ENCODE measurements around the gene FZR1. TPM values are rescaled to one million over a fixed set of nuclear protein-coding genes. Genes with fewer than 3 reads are reported as not detected.

Gene FZR1
- polyA plus RNA-seq, 3 donors: 40.2 to 48.1 (median 47.1) TPM

- no peak for DNase-seq (ENCODE audit: low read depth in 3 of 3, low spot score in 2 of 3)
These were observed 79.4 kb downstream of the FZR1 start, which contains the start of gene GIPC3 for GRCh38 chr19:3585301-3586126. TSS of gene GIPC3 (plus strand) at chr19:3585478. CDS start at chr19:3585598, 120 bp downstream.

GRCh38 chr19:3586127-3586626 is 80.1 kb downstream of the FZR1 start:
- no peak for DNase-seq (ENCODE audit: low read depth in 3 of 3, low spot score in 2 of 3)

- DNase-seq (ENCODE audit: low read depth in 3 of 3, low spot score in 2 of 3): no peak
These were observed 80.7 kb downstream of the FZR1 start for GRCh38 chr19:3586707-3587346.

Other genes starting within 250 kb of the FZR1 start
- 10 to 100 TPM; 16.2 to 20.4 (median 19.4) TPM for gene NFIC, start 139.7 kb upstream of the FZR1 start, polyA plus RNA-seq (ENCODE audit: insufficient read length in 3 of 3)
- gene SMIM24, start 25.8 kb upstream of the FZR1 start, polyA plus RNA-seq (ENCODE audit: insufficient read length in 3 of 3): 100 to 1,000 TPM; 436 to 628 (median 553) TPM
- gene SMIM44, start 22.9 kb upstream of the FZR1 start, polyA plus RNA-seq (ENCODE audit: insufficient read length in 3 of 3): not detected
- 1 to 10 TPM; 5.8 to 7.0 (median 6.7) TPM for gene DOHH, start 5.6 kb upstream of the FZR1 start, polyA plus RNA-seq (ENCODE audit: insufficient read length in 3 of 3)
- 1 to 10 TPM; 3.5 to 5.0 (median 4.3) TPM for gene TEKTIP1, start 32.9 kb downstream of the FZR1 start, polyA plus RNA-seq (ENCODE audit: insufficient read length in 3 of 3)
- gene MFSD12, start 51.3 kb downstream of the FZR1 start, polyA plus RNA-seq (ENCODE audit: insufficient read length in 3 of 3): 10 to 100 TPM; 47.2 to 53.4 (median 48.2) TPM
- gene HMG20B, start 66.6 kb downstream of the FZR1 start, polyA plus RNA-seq (ENCODE audit: insufficient read length in 3 of 3): 10 to 100 TPM; 63.7 to 75.9 (median 64.9) TPM
- 1 to 10 TPM; 1.9 to 3.1 (median 2.8) TPM for gene GIPC3, start 79.2 kb downstream of the FZR1 start, polyA plus RNA-seq (ENCODE audit: insufficient read length in 3 of 3)
- gene TBXA2R, start 100.6 kb downstream of the FZR1 start, polyA plus RNA-seq (ENCODE audit: insufficient read length in 3 of 3): 1 to 10 TPM; 2.1 to 2.6 (median 2.3) TPM
- 10 to 100 TPM; 17.8 to 19.3 (median 18.6) TPM for gene CACTIN, start 120.5 kb downstream of the FZR1 start, polyA plus RNA-seq (ENCODE audit: insufficient read length in 3 of 3)
- gene PIP5K1C, start 194.2 kb downstream of the FZR1 start, polyA plus RNA-seq (ENCODE audit: insufficient read length in 3 of 3): 10 to 100 TPM; 16.9 to 19.5 (median 19.3) TPM
- 1 to 10 TPM; 6.5 to 9.4 (median 9.1) TPM for gene TJP3, start 202.1 kb downstream of the FZR1 start, polyA plus RNA-seq (ENCODE audit: insufficient read length in 3 of 3)

Data from right renal cortex interstitium (tissue), 3 donors.